Gastroesophageal sphincter (tissue), 4 donors: Measurements from ENCODE around the gene ARHGEF17. TPM values are rescaled to one million over a fixed set of nuclear protein-coding genes. Genes with fewer than 3 reads are reported as not detected.

Source experiments
- ATAC-seq: fragments of 150-250 bp; one replicate; pipeline ENCODE4 v1.9.1; 2016; ENCODE audit warnings: mild to moderate bottlenecking, moderate library complexity
- H3K27ac ChIP-seq, 4 donors: fragments of 200-600 bp; sonication (generic) in 3 of 4; 1 replicate in 3 of 4; 2 replicates in 1 of 4; pipeline ENCODE4 v1.5.1; 2016 to 2019
- H3K27me3 ChIP-seq: fragments of 200-600 bp; sonication (generic); one replicate; pipeline ENCODE4 v1.5.1; 2019
- H3K36me3 ChIP-seq, 2 donors: fragments of 200-600 bp; sonication (generic); one replicate each; pipeline ENCODE4 v1.5.1; 2019; ENCODE audit warnings: control low read depth in 1 of 2
- H3K4me1 ChIP-seq, 3 donors: fragments of 200-600 bp; sonication (generic); 1 replicate in 2 of 3; 2 replicates in 1 of 3; pipeline ENCODE4 v1.5.1; 2016 to 2019; ENCODE audit warnings: control low read depth in 2 of 3
- H3K4me3 ChIP-seq, 2 donors: fragments of 200-600 bp; sonication (generic); one replicate each; pipeline ENCODE4 v1.5.1; 2019; ENCODE audit warnings: mild to moderate bottlenecking in 1 of 2, moderate library complexity in 1 of 2
- H3K9me3 ChIP-seq, 3 donors: fragments of 200-600 bp; sonication (generic); one replicate each; pipeline ENCODE4 v1.5.1; 2017 to 2019; ENCODE audit warnings: control low read depth in 2 of 3
- EP300 ChIP-seq: sonication (generic); formaldehyde crosslinking; IDR thresholded peaks from one replicate; pipeline ENCODE4 v1.6.1; 2017; ENCODE audit warnings: antibody characterized with exemption, mild to moderate bottlenecking
- POLR2A ChIP-seq, 2 donors: fragments of 450-650 bp; IDR thresholded peaks; one replicate each; pipeline ENCODE4 v1.6.1; 2017; ENCODE audit warnings: antibody characterized with exemption in 2 of 2, mild to moderate bottlenecking in 2 of 2, moderate library complexity in 1 of 2
- POLR2AphosphoS5 ChIP-seq: sonication (generic); formaldehyde crosslinking; IDR thresholded peaks from one replicate; pipeline ENCODE4 v1.6.1; 2017; ENCODE audit warnings: antibody characterized with exemption
- WGBS, 2 donors: methylation state at CpG; one replicate each; pipeline ENCODE4 v1.1.5; 2018; ENCODE audit warnings: low coverage in 1 of 2; 5-methylcytosine and 5-hydroxymethylcytosine counted together
- total RNA-seq, 4 donors: library from RNA; depleted of rRNA; stranded (reverse); fragments of >200 nt; gene quantifications; one replicate each; pipeline ENCODE4 v1.1.0, GENCODE V29; 2016
- TF ChIP-seq, protein P1 (sequence below), 4 experiments: fragments of 200-600 bp in 2 of 4; fragments of 450-650 bp in 2 of 4; sonication (generic) in 1 of 4; IDR thresholded peaks; one replicate each; pipeline ENCODE4 v1.5.1; 2017 to 2019; ENCODE audit warnings: antibody characterized with exemption in 4 of 4, mild to moderate bottlenecking in 2 of 4, moderate library complexity in 2 of 4

The ARHGEF17 gene
- total RNA-seq, 4 donors from 2014 or later, result 52.5 to 169 (median 84.4) TPM

DNA sequence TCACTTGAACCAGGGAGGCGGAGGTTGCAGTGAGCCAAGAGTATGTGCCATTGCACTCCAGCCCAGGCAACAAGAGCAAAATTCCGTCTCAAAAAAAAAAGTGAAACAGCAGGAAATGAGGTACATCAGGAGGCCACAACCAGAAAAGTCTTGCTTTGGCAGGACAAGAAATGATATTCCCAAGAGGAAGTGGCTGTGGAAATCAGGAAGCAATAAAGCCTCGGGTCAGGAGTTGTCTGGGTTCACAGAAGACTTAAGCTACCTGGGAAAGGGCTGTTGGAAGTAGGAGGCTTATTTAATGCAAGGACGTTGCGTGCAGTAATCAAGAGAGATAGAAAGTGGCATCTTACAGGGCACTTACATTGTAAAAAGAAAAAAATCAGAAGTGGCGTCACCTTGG lies 58.9 kb downstream of the ARHGEF17 start:
- H3K27me3 ChIP-seq, result no peaks in the 10 kb centered on the region
- H3K4me3 ChIP-seq, result no peak overlapping the region
- no peaks in the 10 kb centered on the region for H3K9me3 ChIP-seq
- H3K27ac ChIP-seq, result no peak overlapping the region
- WGBS, 2 donors, result 60 to 65% methylated on average over 5 to 6 of the region's 6 CpGs
- TF ChIP-seq POLR2AphosphoS5, result no peak
- H3K36me3 ChIP-seq, result peaks cover 0 to 76% of the 10 kb centered on the region in 2 donors
- ATAC-seq, result no peak
- H3K4me1 ChIP-seq, result peaks cover 0 to 6% (median 0%) of the 10 kb centered on the region in 3 donors

DNA sequence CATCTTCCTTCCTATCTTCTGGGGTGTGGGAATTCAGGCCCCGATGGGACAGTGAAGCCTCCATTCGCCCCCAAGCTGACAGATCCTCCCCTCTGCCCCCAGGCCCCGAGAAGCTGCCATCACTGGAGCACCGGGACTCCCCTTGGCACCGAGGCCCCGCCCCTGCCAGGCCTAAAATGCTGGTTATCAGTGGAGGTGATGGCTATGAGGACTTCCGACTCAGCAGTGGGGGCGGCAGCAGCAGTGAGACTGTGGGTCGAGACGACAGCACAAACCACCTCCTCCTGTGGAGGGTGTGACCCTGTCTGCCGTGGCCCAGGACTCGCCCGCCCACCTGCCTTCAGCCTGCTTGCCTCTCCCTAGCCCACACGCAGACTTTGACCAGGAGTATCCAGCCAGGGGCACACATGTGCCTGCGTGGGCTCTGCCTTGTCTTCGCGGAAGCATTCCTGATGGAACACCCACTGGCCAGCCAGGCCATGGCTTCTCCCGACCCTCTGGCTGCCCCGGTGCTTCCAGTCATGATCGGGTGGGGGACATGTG lies 59.5 kb downstream of the ARHGEF17 start:
- ATAC-seq, result no peak
- Histone ChIP-seq H3K27ac (no peak overlapping the region), H3K4me3 (no peak overlapping the region), H3K4me1 (peaks cover 0 to 12% (median 0%) of the 10 kb centered on the region in 3 donors), H3K36me3 (peaks cover 0 to 70% of the 10 kb centered on the region in 2 donors), H3K27me3 (no peaks in the 10 kb centered on the region), H3K9me3 (no peaks in the 10 kb centered on the region)
- WGBS, 2 donors, result 50 to 79% methylated on average over 2 to 5 of the region's 20 CpGs
- TF ChIP-seq POLR2AphosphoS5 (no peak), POLR2A (IDR thresholded peaks at IDR 0.05) (no peak), EP300 (no peak)
- TF ChIP-seq, protein P1, sequence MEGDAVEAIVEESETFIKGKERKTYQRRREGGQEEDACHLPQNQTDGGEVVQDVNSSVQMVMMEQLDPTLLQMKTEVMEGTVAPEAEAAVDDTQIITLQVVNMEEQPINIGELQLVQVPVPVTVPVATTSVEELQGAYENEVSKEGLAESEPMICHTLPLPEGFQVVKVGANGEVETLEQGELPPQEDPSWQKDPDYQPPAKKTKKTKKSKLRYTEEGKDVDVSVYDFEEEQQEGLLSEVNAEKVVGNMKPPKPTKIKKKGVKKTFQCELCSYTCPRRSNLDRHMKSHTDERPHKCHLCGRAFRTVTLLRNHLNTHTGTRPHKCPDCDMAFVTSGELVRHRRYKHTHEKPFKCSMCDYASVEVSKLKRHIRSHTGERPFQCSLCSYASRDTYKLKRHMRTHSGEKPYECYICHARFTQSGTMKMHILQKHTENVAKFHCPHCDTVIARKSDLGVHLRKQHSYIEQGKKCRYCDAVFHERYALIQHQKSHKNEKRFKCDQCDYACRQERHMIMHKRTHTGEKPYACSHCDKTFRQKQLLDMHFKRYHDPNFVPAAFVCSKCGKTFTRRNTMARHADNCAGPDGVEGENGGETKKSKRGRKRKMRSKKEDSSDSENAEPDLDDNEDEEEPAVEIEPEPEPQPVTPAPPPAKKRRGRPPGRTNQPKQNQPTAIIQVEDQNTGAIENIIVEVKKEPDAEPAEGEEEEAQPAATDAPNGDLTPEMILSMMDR (IDR thresholded peaks at IDR 0.05), result no peak

DNA sequence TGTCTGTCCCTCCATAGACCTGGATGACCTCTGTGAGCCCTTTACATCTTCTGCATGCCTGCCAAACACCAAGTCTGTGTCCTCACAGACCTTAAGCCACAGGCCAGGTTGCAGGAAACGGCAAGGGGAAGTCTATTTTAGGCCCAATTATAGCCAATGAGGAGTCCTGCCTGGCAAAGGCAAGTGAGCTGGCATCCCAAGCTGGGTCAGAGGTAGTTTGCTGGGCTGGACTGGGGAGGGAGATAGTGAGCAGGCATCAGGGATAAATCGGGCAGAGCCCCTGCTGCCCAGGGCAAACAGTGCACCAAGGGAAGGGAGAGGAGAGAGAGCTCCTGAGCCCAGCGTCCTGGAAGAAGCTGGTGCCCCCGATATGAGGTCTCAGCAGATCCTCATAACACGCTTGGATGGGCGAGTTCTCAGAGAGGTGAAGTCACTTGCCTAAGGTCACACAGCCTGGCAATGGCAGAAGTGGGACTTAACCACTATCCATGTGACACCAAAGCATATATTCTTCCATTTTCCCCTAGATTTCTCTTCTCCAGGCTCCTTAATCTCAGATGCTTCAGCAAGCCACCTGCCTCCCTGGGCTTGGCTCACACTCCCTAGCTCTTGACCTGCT lies 64.4 kb downstream of the ARHGEF17 start:
- TF ChIP-seq, protein P1 (IDR thresholded peaks at IDR 0.05), result peak in 1 of 4 experiments; percentile 7
- TF ChIP-seq POLR2A (IDR thresholded peaks at IDR 0.05), result no peak
- TF ChIP-seq EP300, result no peak
- no peak for TF ChIP-seq POLR2AphosphoS5
- WGBS, 2 donors, result 47% methylated on average over 4 of the region's 6 CpGs; no CpG with 5 or more reads in 1 of the 2 donors
- Histone ChIP-seq H3K4me1 (peaks cover 0 to 32% (median 0%) of the 10 kb centered on the region in 3 donors), H3K9me3 (no peaks in the 10 kb centered on the region), H3K27me3 (no peaks in the 10 kb centered on the region), H3K36me3 (peaks cover 0 to 21% of the 10 kb centered on the region in 2 donors), H3K4me3 (no peak overlapping the region), H3K27ac (peak overlapping the region in 3 of 4 donors; percentile 5 to 44 (median 28))
- no peak for ATAC-seq

DNA sequence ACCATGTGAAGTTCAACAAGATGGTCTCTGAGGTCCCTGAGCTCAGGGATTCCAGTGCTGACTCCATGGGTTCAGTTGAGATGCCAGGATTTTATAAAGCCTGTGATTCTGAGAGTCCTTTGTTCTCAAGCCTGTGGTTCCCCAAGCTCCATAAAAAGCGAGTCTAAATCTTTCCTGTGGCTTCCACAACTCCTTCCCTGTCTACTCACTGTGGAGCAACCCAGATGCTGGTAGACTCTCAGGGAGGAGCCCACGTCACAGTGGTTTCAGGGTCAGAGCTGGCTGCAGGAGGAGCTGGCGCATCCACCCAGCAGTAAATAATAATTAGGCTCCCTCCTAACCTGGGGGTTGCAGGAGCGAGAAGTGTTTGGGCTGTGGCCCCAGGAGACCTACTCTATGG lies 66.1 kb downstream of the ARHGEF17 start:
- no peak for ATAC-seq
- Histone ChIP-seq H3K9me3 (no peaks in the 10 kb centered on the region), H3K27ac (no peak overlapping the region)

DNA sequence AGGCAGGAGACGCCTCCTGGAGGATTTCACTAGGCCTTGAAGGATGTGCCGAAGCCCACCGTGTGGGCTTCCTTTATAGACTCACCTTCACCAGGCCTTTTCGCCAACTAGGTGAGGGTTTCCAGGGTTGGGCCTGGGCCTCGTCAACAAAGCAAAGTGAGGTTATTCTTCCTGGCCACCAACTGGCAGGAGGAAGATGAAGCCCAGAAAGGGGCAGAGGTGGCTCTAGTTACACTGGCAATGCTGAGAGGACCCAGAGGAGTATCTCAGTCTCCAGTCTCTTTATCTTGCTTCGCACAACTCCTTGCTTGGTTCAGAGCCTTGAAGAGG lies 67.7 kb downstream of the ARHGEF17 start:
- no peaks in the 10 kb centered on the region for H3K9me3 ChIP-seq
- H3K27ac ChIP-seq, result peak overlapping the region in 3 of 4 donors; percentile 77 to 89 (median 85)
- no peaks in the 10 kb centered on the region for H3K36me3 ChIP-seq
- H3K4me3 ChIP-seq, result peak overlapping the region in 1 of 2 donors; percentile 77
- 52 to 83% methylated on average over 3 to 5 of the region's 6 CpGs for WGBS, 2 donors
- ATAC-seq, result peak; percentile 1
- no peaks in the 10 kb centered on the region for H3K27me3 ChIP-seq
- H3K4me1 ChIP-seq, result peaks cover 0 to 44% (median 0%) of the 10 kb centered on the region in 3 donors
- TF ChIP-seq POLR2AphosphoS5, result no peak
- TF ChIP-seq POLR2A (IDR thresholded peaks at IDR 0.05), result no peak
- TF ChIP-seq, protein P1 (IDR thresholded peaks at IDR 0.05), result no peak
- no peak for TF ChIP-seq EP300

More for the DNA sequence above, 66.1 kb downstream of the ARHGEF17 start:
- Histone ChIP-seq H3K4me3 (no peak overlapping the region), H3K27me3 (no peaks in the 10 kb centered on the region), H3K4me1 (peaks cover 0 to 36% (median 0%) of the 10 kb centered on the region in 3 donors), H3K36me3 (peaks cover 0 to 4% of the 10 kb centered on the region in 2 donors)
- no peak for TF ChIP-seq POLR2A (IDR thresholded peaks at IDR 0.05)
- 40 to 83% methylated on average over 1 of the region's 4 CpGs for WGBS, 2 donors
